GM19023 (cell line): ENCODE data around the gene ARMC2.
"Not testable (repeated sequence)": the region's sequence is repeated elsewhere in the genome, so short reads cannot be mapped to it uniquely, and the experiment has no call there.

Experiments used
- ATAC-seq: cut with Tn5 transposase; IDR thresholded peaks from one replicate; pipeline ENCODE4 v1.9.1; 2021; ENCODE audit warnings: mild to moderate bottlenecking, moderate library complexity; ENCODE audit not compliant: unreplicated experiment

ARMC2 gene

GRCh38 chr6:108904741-108905140 lies 56.5 kb downstream of the ARMC2 start:
- peak; percentile 99 for ATAC-seq

DNA sequence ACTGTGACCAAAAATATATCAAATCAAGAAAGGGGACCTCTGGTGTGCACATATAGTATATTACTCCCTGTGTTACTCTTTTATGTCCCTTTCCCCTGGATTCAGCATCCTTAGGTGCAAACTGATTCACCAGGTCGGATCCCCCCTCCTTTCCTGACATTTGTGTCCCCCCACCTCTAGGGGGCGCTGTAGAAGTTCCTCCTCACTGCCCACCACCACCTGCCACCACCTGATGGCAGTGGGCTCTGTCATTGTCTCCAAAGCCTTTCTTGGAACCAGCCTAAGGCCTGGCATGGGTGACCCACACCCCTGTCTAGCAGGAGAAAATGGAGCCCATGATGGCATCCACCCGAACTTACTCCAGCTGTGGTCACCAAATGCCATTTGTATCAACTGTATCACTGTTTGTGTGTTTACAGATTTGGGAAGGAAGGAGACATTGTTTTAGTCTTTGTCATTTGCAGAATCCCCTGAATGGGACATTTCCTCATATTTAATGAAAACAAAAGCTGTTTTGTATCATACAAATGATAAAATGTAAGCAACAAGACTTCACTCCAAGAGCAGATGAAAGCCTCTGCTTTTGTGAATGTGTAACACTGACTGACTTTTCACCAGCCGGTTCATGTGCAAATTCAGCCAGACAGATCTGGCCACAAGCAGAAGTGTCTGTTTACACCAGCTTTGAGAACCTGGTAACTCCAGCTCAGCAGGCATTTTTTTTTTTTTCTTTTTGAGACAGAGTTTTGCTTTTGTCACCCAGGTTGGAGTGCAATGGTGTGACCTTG lies 66.2 kb downstream of the ARMC2 start:
- no peak for ATAC-seq

GRCh38 chr6:108915258-108915657 lies 67.0 kb downstream of the ARMC2 start:
- no peak for ATAC-seq

DNA sequence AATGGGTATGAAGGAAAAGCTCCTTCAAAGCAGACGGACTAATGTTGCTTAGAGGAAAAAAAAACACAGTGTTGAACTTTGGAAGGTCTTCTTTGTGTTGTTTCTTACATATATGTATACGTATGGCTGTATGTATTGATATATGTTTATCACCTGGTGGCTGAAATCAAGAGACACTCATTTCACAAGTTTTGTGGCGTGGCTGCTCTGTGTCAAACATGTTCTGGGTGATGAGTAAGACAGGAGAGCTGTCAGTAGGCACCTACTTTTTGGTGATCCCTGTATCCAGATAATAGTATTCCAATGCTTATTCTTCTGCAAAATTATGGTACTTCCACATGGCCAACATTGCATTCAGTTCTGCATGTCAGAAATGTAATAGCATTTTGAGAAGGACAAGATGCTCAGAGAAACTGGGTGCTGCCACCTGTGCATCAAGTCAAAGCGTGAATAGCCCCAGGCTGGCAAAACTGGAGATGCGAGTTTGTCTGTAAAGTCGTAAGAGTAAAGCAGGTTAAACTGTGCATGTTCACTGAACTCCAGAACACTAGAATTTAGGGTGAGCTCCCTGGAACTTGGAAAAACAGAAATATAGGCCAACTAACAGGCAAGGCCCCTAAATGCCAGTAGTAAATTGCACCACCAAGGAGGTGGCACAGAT lies 67.9 kb downstream of the ARMC2 start:
- no peak for ATAC-seq

GRCh38 chr6:108920751-108921150 lies 72.5 kb downstream of the ARMC2 start:
- ATAC-seq = no peak

- ATAC-seq = no peak
These were observed 73.5 kb downstream of the ARMC2 start for GRCh38 chr6:108921547-108922361.

DNA sequence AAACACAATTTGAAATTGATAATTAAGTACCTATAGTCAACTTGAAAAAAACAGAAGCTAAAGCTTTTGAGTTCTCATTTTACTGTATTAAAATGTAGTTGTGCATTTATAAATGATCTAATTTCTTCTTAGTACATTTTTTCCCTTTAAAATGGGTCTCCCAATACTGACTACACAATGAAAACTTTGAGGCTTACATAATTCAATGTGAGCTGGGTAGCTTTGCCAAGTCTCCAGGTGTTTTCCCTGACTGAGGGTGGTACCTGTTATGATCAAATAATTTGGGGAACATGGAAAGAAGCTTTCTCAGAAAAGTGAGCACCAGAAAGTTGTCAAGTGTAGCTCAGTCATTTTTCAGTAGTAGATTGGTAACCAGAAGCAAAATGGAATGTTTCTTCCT lies 74.3 kb downstream of the ARMC2 start:
- ATAC-seq = no peak

- ATAC-seq = no peak
These were observed 79.7 kb downstream of the ARMC2 start for GRCh38 chr6:108927927-108928326.

DNA sequence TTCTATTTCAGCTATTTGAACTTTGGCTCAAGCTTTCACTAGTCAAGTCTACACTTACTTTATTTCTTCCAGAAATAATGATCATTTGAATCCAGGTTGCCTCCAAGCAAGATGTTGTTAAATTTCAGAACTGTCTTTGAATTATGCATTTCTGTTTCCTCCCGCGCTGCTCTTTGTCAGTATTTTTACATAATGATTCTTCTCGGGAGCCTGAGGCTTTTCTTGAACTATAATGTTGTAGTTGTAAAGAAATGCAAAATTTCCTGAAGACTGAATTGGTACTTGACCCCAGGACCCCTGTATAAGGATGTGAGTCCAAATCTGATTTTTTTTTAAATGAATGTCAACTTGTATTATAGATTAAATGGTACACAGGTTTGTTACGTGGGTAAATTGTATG lies 80.4 kb downstream of the ARMC2 start:
- no peak for ATAC-seq

GRCh38 chr6:108931090-108931489 lies 82.9 kb downstream of the ARMC2 start:
- not testable (repeated sequence) for ATAC-seq

- no peak for ATAC-seq
These were observed 88.9 kb downstream of the ARMC2 start for GRCh38 chr6:108937170-108937569.

GRCh38 chr6:108940741-108941140 lies 92.5 kb downstream of the ARMC2 start:
- ATAC-seq = no peak

DNA sequence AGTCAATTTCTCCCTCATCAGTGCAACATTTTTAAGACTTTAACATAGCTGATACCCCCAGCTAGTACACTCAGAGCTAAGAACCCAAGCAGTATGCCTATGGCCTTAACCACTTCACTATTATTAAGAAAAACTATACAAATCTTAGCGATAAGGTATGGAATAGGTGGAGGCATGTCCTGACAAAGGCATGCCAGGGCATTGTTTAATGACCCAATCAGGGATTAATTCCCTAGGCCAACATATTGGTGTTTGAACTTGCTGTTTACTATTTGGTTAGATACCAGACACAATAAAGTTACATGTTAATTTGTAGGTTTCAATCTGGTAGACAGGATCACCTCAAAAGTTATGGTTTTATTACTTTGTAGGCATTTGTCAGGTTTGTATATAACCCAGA lies 93.1 kb downstream of the ARMC2 start:
- no peak for ATAC-seq

DNA sequence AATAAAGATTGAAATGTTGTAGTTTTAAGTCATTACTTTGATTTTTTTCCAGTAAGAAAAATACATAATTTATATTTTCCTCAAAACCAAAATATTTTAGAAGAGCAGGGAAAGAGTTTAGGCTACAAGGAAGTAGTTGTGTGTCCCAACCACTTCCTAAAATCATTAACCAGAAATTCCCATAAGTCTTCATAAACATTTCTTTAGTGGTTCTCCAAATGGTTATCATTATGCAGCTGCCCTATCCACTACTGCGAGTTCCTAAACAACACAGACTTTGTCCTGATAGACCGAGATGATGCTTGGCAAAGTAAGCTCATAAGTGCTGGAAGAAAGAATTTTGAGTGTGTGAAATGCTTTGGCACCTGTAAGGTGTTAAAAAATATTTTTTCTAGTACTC lies 93.6 kb downstream of the ARMC2 start:
- no peak for ATAC-seq

DNA sequence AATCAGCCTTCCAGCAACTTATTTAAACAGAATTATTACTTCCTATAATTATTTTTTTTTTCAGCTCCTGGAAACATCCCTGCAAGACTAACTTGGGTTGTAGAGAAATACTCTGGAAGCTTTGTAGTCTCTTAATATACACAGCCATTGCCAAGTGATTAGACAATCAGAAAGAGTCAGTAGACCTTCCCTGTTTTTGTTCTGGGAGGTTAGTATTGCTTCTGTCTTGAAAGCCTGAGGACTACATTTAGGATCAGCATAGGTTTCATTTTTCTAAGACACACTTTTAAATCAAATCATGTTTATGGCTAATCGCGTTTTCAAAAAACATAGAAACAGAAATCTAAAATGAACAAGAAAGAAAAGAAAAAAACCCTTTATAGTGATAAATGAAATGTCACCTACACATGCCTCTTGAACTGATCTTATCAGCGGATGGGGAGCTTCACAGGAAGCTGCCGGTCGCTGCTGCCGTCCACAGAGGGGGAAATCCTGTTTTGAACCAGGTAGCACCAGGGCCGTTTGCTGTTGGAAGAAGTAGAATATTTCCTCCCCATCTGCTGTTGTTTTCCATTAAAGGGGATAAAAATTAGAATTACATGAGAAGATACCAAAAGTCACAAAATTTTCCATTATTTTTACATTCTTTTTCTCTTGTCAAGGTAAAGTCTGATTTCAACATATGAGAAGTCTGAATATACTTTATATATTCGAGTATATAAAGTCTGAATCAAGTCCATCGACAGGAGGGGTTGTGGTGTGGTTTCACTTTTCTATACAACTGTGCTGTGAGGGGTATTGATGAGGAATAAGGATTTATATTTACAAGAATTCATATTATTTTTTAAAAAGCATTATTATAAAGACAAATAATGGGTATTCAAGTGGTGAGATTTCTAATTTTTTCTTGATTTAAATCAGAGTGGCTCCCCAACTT lies 94.6 kb downstream of the ARMC2 start:
- ATAC-seq = no peak

DNA sequence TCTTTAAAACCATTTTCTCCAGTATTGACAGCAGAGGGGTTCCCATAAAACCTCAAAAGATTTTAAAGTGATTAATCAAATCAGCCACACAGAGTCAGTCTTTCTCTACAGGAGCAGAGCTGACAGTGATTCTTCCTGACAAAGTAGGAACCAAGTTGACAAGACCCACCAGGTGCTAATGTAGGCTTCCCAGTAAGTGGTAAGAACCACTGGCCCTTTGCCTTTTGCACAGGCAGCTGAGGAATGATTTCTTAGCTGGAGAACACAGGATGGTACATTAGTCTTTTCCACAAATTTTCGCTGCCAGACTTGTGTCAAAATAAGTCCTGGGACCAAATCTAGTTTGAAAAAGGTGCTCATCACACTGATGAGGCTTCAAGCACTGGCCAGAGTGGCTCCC lies 95.8 kb downstream of the ARMC2 start:
- ATAC-seq = no peak

- no peak for ATAC-seq
These were observed 96.8 kb downstream of the ARMC2 start for GRCh38 chr6:108944707-108945680.

DNA sequence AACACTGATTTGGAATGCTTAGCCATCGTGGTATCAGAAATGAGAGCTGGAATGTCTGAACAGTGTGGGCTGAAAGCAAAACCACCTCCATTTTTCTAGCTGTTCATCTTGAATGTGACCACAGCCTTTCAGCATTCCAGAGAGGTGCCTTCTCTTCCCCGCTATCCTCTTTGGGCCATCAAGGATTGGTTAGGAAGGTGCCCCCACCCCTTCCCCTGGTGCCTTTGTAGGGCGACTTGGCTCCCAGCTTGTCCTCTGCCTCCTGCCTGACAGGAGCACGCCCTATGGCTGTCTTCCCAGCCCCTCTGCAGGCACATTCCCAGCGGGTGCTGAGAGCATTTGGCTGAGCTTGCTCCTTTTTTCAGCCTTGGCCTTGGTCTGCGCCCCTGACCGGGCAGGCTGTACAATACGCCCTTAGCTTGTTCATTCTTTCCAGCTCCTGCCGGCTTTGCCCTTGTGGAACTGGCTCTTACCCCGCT lies 97.5 kb downstream of the ARMC2 start:
- ATAC-seq = no peak

DNA sequence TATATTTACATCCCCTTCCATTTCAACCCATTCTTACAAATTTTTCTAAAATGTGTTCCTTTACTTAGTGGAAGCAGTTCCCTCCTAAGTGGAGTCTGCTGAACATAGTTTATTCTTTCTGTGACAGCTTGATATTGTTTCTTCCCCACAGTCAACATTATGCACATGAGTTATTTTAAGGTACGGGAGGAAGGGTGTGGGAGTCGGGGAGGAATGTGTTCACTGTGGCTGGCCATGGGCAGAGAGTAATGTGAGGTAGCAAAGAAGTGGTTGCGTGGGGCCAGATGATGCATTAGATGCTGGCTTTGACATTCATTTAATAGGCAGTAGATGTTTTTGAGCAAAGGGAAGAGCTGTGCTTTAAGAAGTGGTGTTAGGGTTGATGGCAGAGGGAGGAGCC lies 98.5 kb downstream of the ARMC2 start:
- no peak for ATAC-seq
